Activated CD8-positive, alpha-beta memory T cell treated with anti-CD3 and anti-CD28 coated beads for 4 hours (primary cell): ENCODE results near the gene ADGRD2.

ENCODE experiments used
- DNase-seq, 2 donors: peaks; one replicate each; pipeline ENCODE4 v3.0.0-alpha.2; 2020; ENCODE audit warnings: low read depth in 2 of 2

ADGRD2 gene

GRCh38 chr9:124438091-124438490 lies 12.2 kb upstream of the ADGRD2 start:
- DNase-seq: no peak

GRCh38 chr9:124439086-124439485 lies 11.2 kb upstream of the ADGRD2 start:
- DNase-seq: no peak

GRCh38 chr9:124439686-124440243 lies 10.5 kb upstream of the ADGRD2 start:
- no peak for DNase-seq

GRCh38 chr9:124440786-124441185 lies 9.5 kb upstream of the ADGRD2 start:
- DNase-seq: no peak

- DNase-seq: no peak
Measured at GRCh38 chr9:124441291-124441690, 9.0 kb upstream of the ADGRD2 start.

- no peak for DNase-seq
Measured at GRCh38 chr9:124442379-124442778, 7.9 kb upstream of the ADGRD2 start.

- DNase-seq: no peak
Measured at GRCh38 chr9:124442826-124443225, 7.4 kb upstream of the ADGRD2 start.

GRCh38 chr9:124443625-124444024 lies 6.6 kb upstream of the ADGRD2 start:
- DNase-seq: no peak

GRCh38 chr9:124444166-124444565 lies 6.1 kb upstream of the ADGRD2 start:
- DNase-seq: no peak

GRCh38 chr9:124447297-124447661 lies 3.0 kb upstream of the ADGRD2 start:
- no peak for DNase-seq

GRCh38 chr9:124448019-124448418 lies 2.2 kb upstream of the ADGRD2 start:
- DNase-seq: no peak

GRCh38 chr9:124449381-124450151 lies 685 bp upstream of the ADGRD2 start:
- no peak for DNase-seq

GRCh38 chr9:124450931-124451661 lies 845 bp downstream of the ADGRD2 start:
- no peak for DNase-seq

- no peak for DNase-seq
Measured at GRCh38 chr9:124452326-124452725, 2.1 kb downstream of the ADGRD2 start.

GRCh38 chr9:124452841-124453585 lies 2.8 kb downstream of the ADGRD2 start:
- no peak for DNase-seq

- DNase-seq: no peak
Measured at GRCh38 chr9:124453586-124454191, 3.4 kb downstream of the ADGRD2 start.

GRCh38 chr9:124454296-124454695 lies 4.0 kb downstream of the ADGRD2 start:
- DNase-seq: no peak

GRCh38 chr9:124454791-124455443 lies 4.7 kb downstream of the ADGRD2 start:
- DNase-seq: no peak

- no peak for DNase-seq
Measured at GRCh38 chr9:124455820-124456219, 5.6 kb downstream of the ADGRD2 start.

GRCh38 chr9:124456341-124457078 lies 6.3 kb downstream of the ADGRD2 start:
- no peak for DNase-seq
